Measurements from ENCODE around the gene PTCD3.

GRCh38 chr2:86105969-86106945 is at the start of gene PTCD3:
- peak; percentile 52 to 93 for TF ChIP-seq POLR2A (IDR thresholded peaks at IDR 0.05)
- no peak for TF ChIP-seq CTCF (IDR thresholded peaks at IDR 0.05)
